KMS-11 (cell line): ENCODE measurements around the gene SOCS1.

Experiments
- H2AFZ ChIP-seq: fragments of 200-600 bp; sonication (generic); 2 replicates; pipeline ENCODE4 v1.6.1; 2016; ENCODE audit warnings: antibody characterized with exemption, mixed run types, low read depth
- H3K27ac ChIP-seq: fragments of 200-600 bp; sonication (generic); 2 replicates; pipeline ENCODE4 v1.6.1; 2016; ENCODE audit warnings: mild to moderate bottlenecking, mixed run types
- H3K27me3 ChIP-seq: fragments of 200-600 bp; sonication (generic); 2 replicates; pipeline ENCODE4 v1.6.1; 2017; ENCODE audit warnings: mild to moderate bottlenecking, low read depth, mixed run types, moderate library complexity; ENCODE audit not compliant: insufficient read depth
- H3K36me3 ChIP-seq: fragments of 200-600 bp; sonication (generic); 2 replicates; pipeline ENCODE4 v1.6.1; 2017; ENCODE audit warnings: mild to moderate bottlenecking, mixed run types; ENCODE audit not compliant: insufficient read depth
- H3K4me1 ChIP-seq: fragments of 200-600 bp; sonication (generic); 2 replicates; pipeline ENCODE4 v1.6.1; 2016; ENCODE audit warnings: mild to moderate bottlenecking, low read depth, mixed run types; ENCODE audit not compliant: poor library complexity, severe bottlenecking
- H3K4me2 ChIP-seq: fragments of 200-600 bp; sonication (generic); 2 replicates; pipeline ENCODE4 v1.7.0; 2016; ENCODE audit warnings: mild to moderate bottlenecking, mixed run types
- H3K4me3 ChIP-seq: fragments of 200-600 bp; sonication (generic); IDR thresholded peaks from 2 replicates; pipeline ENCODE4 v1.6.1; 2017; ENCODE audit warnings: low read depth, low read length, mixed read lengths; ENCODE audit not compliant: insufficient read depth
- H3K79me2 ChIP-seq: fragments of 200-600 bp; sonication (generic); 2 replicates; pipeline ENCODE4 v1.6.1; 2016; ENCODE audit warnings: low read depth, mixed run types; ENCODE audit not compliant: insufficient read depth
- H3K9ac ChIP-seq: fragments of 200-600 bp; sonication (generic); 2 replicates; pipeline ENCODE4 v1.6.1; 2016; ENCODE audit warnings: mild to moderate bottlenecking, mixed run types
- H4K20me1 ChIP-seq: fragments of 200-600 bp; sonication (generic); 2 replicates; pipeline ENCODE4 v1.6.1; 2016; ENCODE audit warnings: mild to moderate bottlenecking, mixed run types; ENCODE audit not compliant: insufficient read depth
- TF ChIP-seq, protein P1 (sequence below): fragments of 200-600 bp; sonication (generic); conservative IDR thresholded peaks from 2 replicates; pipeline ENCODE4 v1.6.1; 2017; ENCODE audit warnings: low read depth, mild to moderate bottlenecking, antibody characterized with exemption, low read length, moderate library complexity, mixed read lengths

SOCS1 gene

GRCh38 chr16:11289202-11289601 lies 33.2 kb upstream of the SOCS1 start:
- Histone ChIP-seq H3K79me2 (no peaks in the 10 kb centered on the region), H3K27me3 (peaks cover 15% of the 10 kb centered on the region), H3K27ac (no peak overlapping the region), H2AFZ (no peak overlapping the region), H3K4me3 (no peak overlapping the region), H4K20me1 (no peaks in the 10 kb centered on the region), H3K4me2 (no peak overlapping the region), H3K4me1 (peaks cover 6% of the 10 kb centered on the region), H3K9ac (no peak overlapping the region), H3K36me3 (no peaks in the 10 kb centered on the region)
- TF ChIP-seq, protein P1, sequence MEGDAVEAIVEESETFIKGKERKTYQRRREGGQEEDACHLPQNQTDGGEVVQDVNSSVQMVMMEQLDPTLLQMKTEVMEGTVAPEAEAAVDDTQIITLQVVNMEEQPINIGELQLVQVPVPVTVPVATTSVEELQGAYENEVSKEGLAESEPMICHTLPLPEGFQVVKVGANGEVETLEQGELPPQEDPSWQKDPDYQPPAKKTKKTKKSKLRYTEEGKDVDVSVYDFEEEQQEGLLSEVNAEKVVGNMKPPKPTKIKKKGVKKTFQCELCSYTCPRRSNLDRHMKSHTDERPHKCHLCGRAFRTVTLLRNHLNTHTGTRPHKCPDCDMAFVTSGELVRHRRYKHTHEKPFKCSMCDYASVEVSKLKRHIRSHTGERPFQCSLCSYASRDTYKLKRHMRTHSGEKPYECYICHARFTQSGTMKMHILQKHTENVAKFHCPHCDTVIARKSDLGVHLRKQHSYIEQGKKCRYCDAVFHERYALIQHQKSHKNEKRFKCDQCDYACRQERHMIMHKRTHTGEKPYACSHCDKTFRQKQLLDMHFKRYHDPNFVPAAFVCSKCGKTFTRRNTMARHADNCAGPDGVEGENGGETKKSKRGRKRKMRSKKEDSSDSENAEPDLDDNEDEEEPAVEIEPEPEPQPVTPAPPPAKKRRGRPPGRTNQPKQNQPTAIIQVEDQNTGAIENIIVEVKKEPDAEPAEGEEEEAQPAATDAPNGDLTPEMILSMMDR: no peak

GRCh38 chr16:11285842-11286241 lies 29.8 kb upstream of the SOCS1 start:
- TF ChIP-seq, protein P1: no peak
- Histone ChIP-seq H2AFZ (no peak overlapping the region), H3K4me1 (peaks cover 6% of the 10 kb centered on the region), H3K36me3 (no peaks in the 10 kb centered on the region), H4K20me1 (no peaks in the 10 kb centered on the region), H3K9ac (no peak overlapping the region), H3K4me2 (no peak overlapping the region), H3K27me3 (peaks cover 13% of the 10 kb centered on the region; the same call in 1 of the 2 replicates), H3K4me3 (no peak overlapping the region), H3K27ac (no peak overlapping the region), H3K79me2 (no peaks in the 10 kb centered on the region)

- Histone ChIP-seq H2AFZ (no peak overlapping the region), H3K4me1 (peaks cover 13% of the 10 kb centered on the region), H3K4me3 (no peak overlapping the region), H3K4me2 (no peak overlapping the region), H3K79me2 (no peaks in the 10 kb centered on the region), H3K36me3 (no peaks in the 10 kb centered on the region), H4K20me1 (no peaks in the 10 kb centered on the region), H3K27me3 (peaks cover 17% of the 10 kb centered on the region; the same call in 1 of the 2 replicates), H3K9ac (no peak overlapping the region), H3K27ac (no peak overlapping the region)
- TF ChIP-seq, protein P1: no peak
Measured at GRCh38 chr16:11283820-11284248, 27.8 kb upstream of the SOCS1 start.

GRCh38 chr16:11280616-11281522 lies 24.9 kb upstream of the SOCS1 start, which contains the start of gene PRM1:
PRM1 (minus strand) TSS chr16:11281330; CDS start chr16:11281238, 92 bp downstream.
- Histone ChIP-seq H3K36me3 (no peaks in the 10 kb centered on the region), H3K9ac (no peak within 1 kb of the TSS), H3K27me3 (peaks cover 27% of the 10 kb centered on the region; the same call in 1 of the 2 replicates), H3K79me2 (no peaks in the 10 kb centered on the region), H3K27ac (no peak within 1 kb of the TSS), H2AFZ (no peak within 1 kb of the TSS), H3K4me2 (no peak within 1 kb of the TSS), H3K4me1 (peaks cover 8% of the 10 kb centered on the region), H3K4me3 (no peak within 1 kb of the TSS), H4K20me1 (no peaks in the 10 kb centered on the region)
- TF ChIP-seq, protein P1: no peak
